SK-N-SH treated with all-trans-retinoic acid at 6 μM for 48 hours (cell line): ENCODE measurements around the gene SDF4.

Experiments
- ATAC-seq: fragments of 200-7000 bp; cut with Tn5 transposase; 3 replicates; pipeline ENCODE4 v1.9.1; 2020; ENCODE audit warnings: mild to moderate bottlenecking, moderate library complexity
- ARNTL ChIP-seq: fragments of 450-650 bp; formaldehyde crosslinking; IDR thresholded peaks from 2 replicates; pipeline ENCODE4 v1.5.0; 2020; ENCODE audit warnings: low read depth, mild to moderate bottlenecking, moderate library complexity, borderline replicate concordance
- BACH2 ChIP-seq: fragments of 250-450 bp; sonication (Bioruptor Pico); IDR thresholded peaks from 2 replicates; pipeline ENCODE4 v1.9.0; 2021; ENCODE audit warnings: mild to moderate bottlenecking, borderline replicate concordance
- CSDC2 ChIP-seq: fragments of 250-450 bp; sonication (Bioruptor Pico); IDR thresholded peaks from 2 replicates; pipeline ENCODE4 v1.5.0; 2020; ENCODE audit warnings: mild to moderate bottlenecking, moderate library complexity
- ESRRG ChIP-seq: fragments of 250-450 bp; sonication (Bioruptor Pico); IDR thresholded peaks from 2 replicates; pipeline ENCODE4 v1.6.1; 2021; ENCODE audit warnings: mild to moderate bottlenecking
- GLIS3 ChIP-seq: fragments of 250-450 bp; sonication (Bioruptor Pico); IDR thresholded peaks from 2 replicates; pipeline ENCODE4 v1.5.0; 2020; ENCODE audit warnings: mild to moderate bottlenecking, moderate library complexity
- ISL1 ChIP-seq: fragments of 250-450 bp; sonication (Bioruptor Pico); IDR thresholded peaks from 2 replicates; pipeline ENCODE4 v2.1.2; 2022; ENCODE audit warnings: mild to moderate bottlenecking, moderate library complexity
- OSR1 ChIP-seq: fragments of 250-450 bp; sonication (Bioruptor Pico); IDR thresholded peaks from 2 replicates; pipeline ENCODE4 v1.8.0; 2022; ENCODE audit warnings: moderate library complexity, mild to moderate bottlenecking, inconsistent platforms
- POU6F1 ChIP-seq: fragments of 250-450 bp; sonication (Bioruptor Pico); IDR thresholded peaks from 2 replicates; pipeline ENCODE4 v1.8.0; 2021; ENCODE audit warnings: low read depth, mild to moderate bottlenecking, moderate library complexity, borderline replicate concordance
- PPARA ChIP-seq: fragments of 250-450 bp; sonication (Bioruptor Pico); IDR thresholded peaks from 2 replicates; pipeline ENCODE4 v1.5.0; 2020; ENCODE audit warnings: mild to moderate bottlenecking, borderline replicate concordance
- SNAI2 ChIP-seq: fragments of 250-450 bp; sonication (Bioruptor Pico); IDR thresholded peaks from 2 replicates; pipeline ENCODE4 v1.5.0; 2020; ENCODE audit warnings: mild to moderate bottlenecking, moderate library complexity
- TOX ChIP-seq: fragments of 250-450 bp; sonication (Bioruptor Pico); IDR thresholded peaks from 2 replicates; pipeline ENCODE4 v1.8.0; 2021; ENCODE audit warnings: mild to moderate bottlenecking, moderate library complexity, borderline replicate concordance
- TSHZ2 ChIP-seq: fragments of 250-450 bp; sonication (Bioruptor Pico); IDR thresholded peaks from 2 replicates; pipeline ENCODE4 v1.5.0; 2020; ENCODE audit warnings: mild to moderate bottlenecking, moderate library complexity
- ZC3H10 ChIP-seq: fragments of 250-450 bp; sonication (Bioruptor Pico); IDR thresholded peaks from 2 replicates; pipeline ENCODE4 v1.5.1; 2021; ENCODE audit warnings: mild to moderate bottlenecking, moderate library complexity
- ZFP3 ChIP-seq: fragments of 250-450 bp; sonication (Bioruptor Pico); IDR thresholded peaks from 2 replicates; pipeline ENCODE4 v1.5.0; 2020; ENCODE audit warnings: mild to moderate bottlenecking, moderate library complexity
- ZFP30 ChIP-seq: fragments of 450-650 bp; formaldehyde crosslinking; IDR thresholded peaks from 2 replicates; pipeline ENCODE4 v1.5.0; 2022; ENCODE audit warnings: mild to moderate bottlenecking, moderate library complexity
- ZNF8 ChIP-seq: fragments of 450-650 bp; formaldehyde crosslinking; IDR thresholded peaks from 2 replicates; pipeline ENCODE4 v1.5.0; 2020; ENCODE audit warnings: mild to moderate bottlenecking, moderate library complexity
- TF ChIP-seq, protein P1 (sequence below): fragments of 250-450 bp; sonication (Bioruptor Pico); IDR thresholded peaks from 2 replicates; pipeline ENCODE4 v1.8.0; 2020; ENCODE audit warnings: mild to moderate bottlenecking, moderate library complexity, borderline replicate concordance
- TF ChIP-seq, protein P2 (sequence below): fragments of 250-450 bp; sonication (Bioruptor Pico); IDR thresholded peaks from 2 replicates; pipeline ENCODE4 v1.5.1; 2020; ENCODE audit warnings: low read depth, mild to moderate bottlenecking, moderate library complexity

The SDF4 gene

GRCh38 chr1:1247341-1247913 is 15.6 kb upstream of the SDF4 start:
- no peak for TF ChIP-seq ZNF8 (CRISPR knock-in tag)
- TF ChIP-seq, protein P1, sequence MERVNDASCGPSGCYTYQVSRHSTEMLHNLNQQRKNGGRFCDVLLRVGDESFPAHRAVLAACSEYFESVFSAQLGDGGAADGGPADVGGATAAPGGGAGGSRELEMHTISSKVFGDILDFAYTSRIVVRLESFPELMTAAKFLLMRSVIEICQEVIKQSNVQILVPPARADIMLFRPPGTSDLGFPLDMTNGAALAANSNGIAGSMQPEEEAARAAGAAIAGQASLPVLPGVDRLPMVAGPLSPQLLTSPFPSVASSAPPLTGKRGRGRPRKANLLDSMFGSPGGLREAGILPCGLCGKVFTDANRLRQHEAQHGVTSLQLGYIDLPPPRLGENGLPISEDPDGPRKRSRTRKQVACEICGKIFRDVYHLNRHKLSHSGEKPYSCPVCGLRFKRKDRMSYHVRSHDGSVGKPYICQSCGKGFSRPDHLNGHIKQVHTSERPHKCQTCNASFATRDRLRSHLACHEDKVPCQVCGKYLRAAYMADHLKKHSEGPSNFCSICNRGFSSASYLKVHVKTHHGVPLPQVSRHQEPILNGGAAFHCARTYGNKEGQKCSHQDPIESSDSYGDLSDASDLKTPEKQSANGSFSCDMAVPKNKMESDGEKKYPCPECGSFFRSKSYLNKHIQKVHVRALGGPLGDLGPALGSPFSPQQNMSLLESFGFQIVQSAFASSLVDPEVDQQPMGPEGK (CRISPR knock-in tag), result no peak
- TF ChIP-seq GLIS3 (CRISPR knock-in tag), result no peak
- TF ChIP-seq TSHZ2, result no peak
- TF ChIP-seq ZFP3 (CRISPR knock-in tag), result no peak
- TF ChIP-seq ZFP30, result no peak
- no peak for TF ChIP-seq ARNTL (CRISPR knock-in tag)
- TF ChIP-seq SNAI2, result no peak
- TF ChIP-seq, protein P2, sequence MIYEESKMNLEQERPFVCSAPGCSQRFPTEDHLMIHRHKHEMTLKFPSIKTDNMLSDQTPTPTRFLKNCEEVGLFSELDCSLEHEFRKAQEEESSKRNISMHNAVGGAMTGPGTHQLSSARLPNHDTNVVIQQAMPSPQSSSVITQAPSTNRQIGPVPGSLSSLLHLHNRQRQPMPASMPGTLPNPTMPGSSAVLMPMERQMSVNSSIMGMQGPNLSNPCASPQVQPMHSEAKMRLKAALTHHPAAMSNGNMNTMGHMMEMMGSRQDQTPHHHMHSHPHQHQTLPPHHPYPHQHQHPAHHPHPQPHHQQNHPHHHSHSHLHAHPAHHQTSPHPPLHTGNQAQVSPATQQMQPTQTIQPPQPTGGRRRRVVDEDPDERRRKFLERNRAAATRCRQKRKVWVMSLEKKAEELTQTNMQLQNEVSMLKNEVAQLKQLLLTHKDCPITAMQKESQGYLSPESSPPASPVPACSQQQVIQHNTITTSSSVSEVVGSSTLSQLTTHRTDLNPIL (CRISPR knock-in tag), result no peak
- TF ChIP-seq OSR1 (CRISPR knock-in tag), result no peak
- TF ChIP-seq CSDC2 (CRISPR knock-in tag), result no peak
- TF ChIP-seq ISL1 (CRISPR knock-in tag), result no peak
- no peak for TF ChIP-seq ESRRG (CRISPR knock-in tag)
- TF ChIP-seq POU6F1 (CRISPR knock-in tag), result no peak
- TF ChIP-seq TOX (CRISPR knock-in tag), result no peak
- TF ChIP-seq BACH2 (CRISPR knock-in tag), result no peak
- peak; percentile 8; the same call in 2 of the 3 replicates for ATAC-seq

DNA sequence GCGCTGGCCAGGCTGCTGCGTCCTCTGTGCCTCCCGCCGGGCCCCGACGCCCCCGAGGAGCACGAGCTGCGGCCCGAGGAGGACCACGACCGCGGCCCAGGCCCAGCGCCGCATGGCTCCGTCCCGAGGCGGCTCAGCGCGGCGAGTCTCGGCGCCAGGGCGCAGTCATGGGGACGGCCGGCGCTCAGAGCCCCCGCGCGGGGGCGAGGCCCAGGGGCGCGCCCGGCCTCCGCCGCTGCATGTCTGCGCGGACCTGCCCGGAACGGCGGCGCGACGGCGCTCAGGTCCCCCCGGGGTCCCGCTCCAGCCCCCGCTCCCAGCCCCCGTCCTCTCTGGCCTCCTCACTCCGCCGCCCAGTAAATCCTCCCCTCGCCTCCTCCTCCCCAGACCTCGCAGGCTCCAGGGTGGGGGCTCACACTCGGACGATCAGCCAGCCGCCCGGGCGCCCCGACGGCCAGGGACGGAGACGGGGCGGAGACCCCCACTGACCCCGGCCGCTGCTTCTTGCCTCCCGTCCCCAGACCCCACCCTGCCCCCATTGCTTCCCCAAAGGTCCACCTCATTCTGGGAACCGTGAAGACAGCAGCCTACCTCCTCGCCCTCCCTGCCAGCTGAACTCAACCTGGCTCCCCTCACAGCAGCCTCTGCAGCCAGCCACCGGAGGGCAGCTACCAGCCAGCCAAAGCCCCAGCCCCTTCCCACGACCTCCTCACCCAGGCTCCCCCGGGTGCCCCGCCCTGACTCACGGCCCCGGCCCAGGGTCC is 15.0 kb upstream of the SDF4 start, which contains the start of gene C1QTNF12:
Gene C1QTNF12, minus strand, starts transcription at position 146 of the 764 bp plus-strand sequence. Its CDS starts 32 bp downstream, at position 114.
- TF ChIP-seq BACH2 (CRISPR knock-in tag) (no peak), ZC3H10 (no peak), SNAI2 (no peak), ARNTL (CRISPR knock-in tag) (no peak), ZFP30 (no peak), GLIS3 (CRISPR knock-in tag) (no peak), POU6F1 (CRISPR knock-in tag) (no peak), PPARA (CRISPR knock-in tag) (no peak), ESRRG (CRISPR knock-in tag) (no peak)
- TF ChIP-seq, protein P2 (CRISPR knock-in tag), result no peak
- ATAC-seq, result peak; percentile 34
